Tibial artery (tissue), 4 donors: ENCODE data around the gene BCL11B.

Experiments used
- DNase-seq, 2 donors: peaks; one replicate each; pipeline ENCODE4 v3.0.0-alpha.2; 2019
- H3K27ac ChIP-seq, 2 donors: fragments of 200-600 bp; sonication (generic) in 1 of 2; 1 replicate in 1 of 2; 2 replicates in 1 of 2; pipeline ENCODE4 v1.5.1; 2018 to 2019; ENCODE audit warnings: mild to moderate bottlenecking in 1 of 2
- H3K27me3 ChIP-seq, 2 donors: fragments of 200-600 bp; sonication (generic) in 1 of 2; one replicate each; pipeline versions ENCODE4 v1.5.1 to v1.6.0; 2016 to 2019
- H3K36me3 ChIP-seq, 3 donors: fragments of 200-600 bp; sonication (generic) in 2 of 3; one replicate each; pipeline ENCODE4 v1.5.1; 2016 to 2019; ENCODE audit warnings: mild to moderate bottlenecking in 2 of 3
- H3K4me1 ChIP-seq, 4 donors: fragments of 200-600 bp; sonication (generic) in 2 of 4; 1 replicate in 3 of 4; 2 replicates in 1 of 4; pipeline ENCODE4 v1.5.1; 2016 to 2019
- H3K4me3 ChIP-seq, 2 donors: fragments of 200-600 bp; sonication (generic) in 1 of 2; 1 replicate in 1 of 2; 2 replicates in 1 of 2; pipeline ENCODE4 v1.5.1; 2018 to 2019; ENCODE audit warnings: mild to moderate bottlenecking in 2 of 2
- H3K9me3 ChIP-seq, 3 donors: fragments of 200-600 bp; sonication (generic) in 1 of 3; one replicate each; pipeline ENCODE4 v1.5.1; 2016 to 2019
- intact Hi-C: fragments of 100-400 bp; cut with DNase I; formaldehyde crosslinking; loops from one replicate; pipeline ENCODE4 v1.15.0; 2023; ENCODE audit warnings: low total_unique reads
- TF ChIP-seq, protein P1 (sequence below), 2 experiments: fragments of 200-600 bp in 1 of 2; fragments of 450-650 bp in 1 of 2; IDR thresholded peaks; one replicate each; pipeline ENCODE4 v1.5.1; 2017 to 2019; ENCODE audit warnings: antibody characterized with exemption in 2 of 2, mild to moderate bottlenecking in 1 of 2, moderate library complexity in 1 of 2

The BCL11B gene

DNA sequence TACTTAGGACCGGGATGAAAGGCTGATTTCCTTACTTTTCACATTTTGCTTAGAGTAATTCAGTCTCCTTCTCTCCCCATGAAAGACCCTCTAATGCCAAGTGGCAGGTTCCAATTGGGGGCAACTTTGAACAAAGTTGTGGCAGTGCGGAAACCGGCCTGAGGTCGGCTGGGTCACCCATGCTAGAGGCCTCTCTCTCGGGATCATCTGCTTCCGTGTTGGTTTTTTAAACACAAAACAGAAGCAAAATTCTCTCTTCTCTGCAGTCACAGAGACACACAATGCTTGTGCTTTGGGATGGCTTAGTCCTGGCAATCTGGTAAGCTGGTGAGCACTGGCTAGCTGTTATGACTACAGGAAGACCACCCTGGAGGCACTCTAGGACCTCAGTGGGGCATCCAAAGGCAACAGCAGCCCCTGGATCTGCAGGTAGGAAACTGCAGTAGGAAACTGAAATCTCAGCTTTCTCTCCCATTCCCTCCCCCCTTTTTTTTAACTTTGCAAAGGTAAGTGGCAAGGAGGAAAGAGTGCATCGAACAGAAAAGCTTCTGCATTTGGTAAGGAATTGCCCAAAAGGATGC, 102.1 kb downstream of the BCL11B start:
- H3K36me3 ChIP-seq = no peaks in the 10 kb centered on the region
- peaks cover 0 to 9% of the 10 kb centered on the region in 2 donors for H3K27me3 ChIP-seq

DNA sequence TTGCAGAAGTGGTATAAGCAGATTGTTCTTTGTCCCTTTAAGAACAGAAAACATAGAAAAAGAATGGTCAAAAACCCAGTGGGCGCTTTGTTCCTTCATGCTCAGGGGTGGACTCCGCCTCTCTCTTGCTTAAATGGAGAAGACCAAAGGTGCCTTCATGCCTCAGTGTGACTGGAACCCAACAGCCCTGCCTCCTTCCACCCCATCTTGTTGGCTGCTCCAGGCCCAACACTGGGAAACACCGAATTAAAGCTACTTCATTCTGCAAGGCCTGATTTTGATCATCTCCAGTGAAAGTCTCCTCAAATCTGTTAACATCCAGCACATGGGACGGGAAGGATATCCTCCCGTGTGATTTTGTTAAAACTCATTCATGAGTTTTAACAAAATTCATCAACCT, 103.7 kb downstream of the BCL11B start:
- DNase-seq = no peak
- TF ChIP-seq, protein P1, sequence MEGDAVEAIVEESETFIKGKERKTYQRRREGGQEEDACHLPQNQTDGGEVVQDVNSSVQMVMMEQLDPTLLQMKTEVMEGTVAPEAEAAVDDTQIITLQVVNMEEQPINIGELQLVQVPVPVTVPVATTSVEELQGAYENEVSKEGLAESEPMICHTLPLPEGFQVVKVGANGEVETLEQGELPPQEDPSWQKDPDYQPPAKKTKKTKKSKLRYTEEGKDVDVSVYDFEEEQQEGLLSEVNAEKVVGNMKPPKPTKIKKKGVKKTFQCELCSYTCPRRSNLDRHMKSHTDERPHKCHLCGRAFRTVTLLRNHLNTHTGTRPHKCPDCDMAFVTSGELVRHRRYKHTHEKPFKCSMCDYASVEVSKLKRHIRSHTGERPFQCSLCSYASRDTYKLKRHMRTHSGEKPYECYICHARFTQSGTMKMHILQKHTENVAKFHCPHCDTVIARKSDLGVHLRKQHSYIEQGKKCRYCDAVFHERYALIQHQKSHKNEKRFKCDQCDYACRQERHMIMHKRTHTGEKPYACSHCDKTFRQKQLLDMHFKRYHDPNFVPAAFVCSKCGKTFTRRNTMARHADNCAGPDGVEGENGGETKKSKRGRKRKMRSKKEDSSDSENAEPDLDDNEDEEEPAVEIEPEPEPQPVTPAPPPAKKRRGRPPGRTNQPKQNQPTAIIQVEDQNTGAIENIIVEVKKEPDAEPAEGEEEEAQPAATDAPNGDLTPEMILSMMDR (IDR thresholded peaks at IDR 0.05) = no peak
- H3K27ac ChIP-seq = no peak overlapping the region
- H3K4me3 ChIP-seq = no peak overlapping the region
- intact Hi-C loops = no loop called here
- peaks cover 0 to 12% of the 10 kb centered on the region in 2 donors for H3K27me3 ChIP-seq
- H3K9me3 ChIP-seq = no peaks in the 10 kb centered on the region
- H3K4me1 ChIP-seq = no peaks in the 10 kb centered on the region
- no peaks in the 10 kb centered on the region for H3K36me3 ChIP-seq

More for the DNA sequence above, 102.1 kb downstream of the BCL11B start:
- no peak for DNase-seq
- intact Hi-C loops = no loop called here
- Histone ChIP-seq H3K4me1 (no peaks in the 10 kb centered on the region), H3K4me3 (no peak overlapping the region), H3K27ac (no peak overlapping the region), H3K9me3 (no peaks in the 10 kb centered on the region)
- TF ChIP-seq, protein P1 (IDR thresholded peaks at IDR 0.05) = no peak

DNA sequence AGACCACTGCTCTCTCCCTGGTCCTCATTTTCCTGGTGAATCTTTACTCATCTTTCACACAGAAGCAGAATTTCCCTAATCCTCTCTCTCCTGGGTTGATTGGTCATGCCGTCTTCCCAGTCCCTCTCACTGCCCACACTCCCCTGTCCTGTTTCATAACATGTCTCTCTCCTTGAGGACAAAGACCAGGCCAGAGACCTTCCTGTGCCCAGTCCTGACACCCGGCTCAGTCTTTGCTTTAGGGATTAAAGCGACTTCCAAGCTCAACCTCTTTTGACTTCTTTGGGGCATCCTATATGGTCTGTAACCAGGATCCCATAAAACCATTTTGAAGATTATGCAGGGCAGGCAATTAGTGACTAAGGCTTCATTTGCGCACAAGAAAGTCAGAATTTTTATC, 105.5 kb downstream of the BCL11B start:
- no peak overlapping the region for H3K27ac ChIP-seq
- peaks cover 0 to 4% (median 0%) of the 10 kb centered on the region in 3 donors for H3K9me3 ChIP-seq
- no peaks in the 10 kb centered on the region for H3K36me3 ChIP-seq
- TF ChIP-seq, protein P1 (IDR thresholded peaks at IDR 0.05) = no peak
- peaks cover 0 to 12% of the 10 kb centered on the region in 2 donors for H3K27me3 ChIP-seq
- intact Hi-C loops = no loop called here
- H3K4me1 ChIP-seq = no peaks in the 10 kb centered on the region
- no peak overlapping the region for H3K4me3 ChIP-seq
- DNase-seq = no peak

DNA sequence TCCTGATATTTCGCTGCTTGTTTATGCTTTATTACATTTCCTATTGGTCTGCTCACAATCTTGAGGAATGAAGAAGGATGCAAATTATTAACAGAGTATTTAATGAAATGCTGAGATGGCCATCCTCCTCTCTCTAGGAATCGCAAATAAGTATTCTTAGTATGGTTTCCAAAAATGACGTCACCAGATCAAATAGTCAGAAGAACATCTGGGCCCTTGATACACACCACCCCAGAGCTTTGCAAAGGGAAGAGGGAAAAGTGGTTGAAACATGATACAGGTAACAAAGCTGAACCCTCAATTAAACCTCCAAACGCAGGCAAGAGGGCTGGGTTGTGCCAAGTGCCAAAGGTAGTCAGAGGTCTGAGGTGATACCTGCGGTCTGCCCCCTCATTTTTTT, 107.3 kb downstream of the BCL11B start:
- no peak overlapping the region for H3K27ac ChIP-seq
- peaks cover 0 to 5% (median 0%) of the 10 kb centered on the region in 3 donors for H3K9me3 ChIP-seq
- H3K36me3 ChIP-seq = no peaks in the 10 kb centered on the region
- TF ChIP-seq, protein P1 (IDR thresholded peaks at IDR 0.05) = no peak
- peaks cover 0 to 17% of the 10 kb centered on the region in 2 donors for H3K27me3 ChIP-seq
- no peak overlapping the region for H3K4me3 ChIP-seq
- intact Hi-C loops = loop anchor here (1.0 kb wide), 1 partner anchor 23 kb away; no protein-coding TSS in a partner anchor
- no peaks in the 10 kb centered on the region for H3K4me1 ChIP-seq
- no peak for DNase-seq

DNA sequence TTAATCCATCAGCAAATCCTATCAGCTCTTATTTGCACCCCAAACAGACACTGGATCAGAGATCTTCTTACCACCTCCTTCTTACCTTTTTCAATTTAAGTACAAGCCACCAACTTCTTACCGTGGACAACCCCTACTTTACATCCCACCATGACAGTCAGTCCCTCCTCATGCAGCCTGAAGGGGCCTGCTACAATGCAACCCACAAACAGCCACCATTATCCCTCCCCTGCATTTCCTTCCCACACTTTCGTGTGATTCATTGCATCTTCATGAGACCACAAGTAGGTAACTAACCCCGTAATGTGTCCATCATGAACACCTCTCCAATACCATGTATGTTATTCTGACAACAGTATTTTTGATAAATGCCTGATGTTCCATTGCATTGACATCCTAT, 108.6 kb downstream of the BCL11B start:
- Histone ChIP-seq H3K36me3 (no peaks in the 10 kb centered on the region), H3K4me1 (no peaks in the 10 kb centered on the region), H3K27ac (no peak overlapping the region), H3K27me3 (peaks cover 0 to 30% of the 10 kb centered on the region in 2 donors), H3K4me3 (no peak overlapping the region), H3K9me3 (peaks cover 0 to 5% (median 0%) of the 10 kb centered on the region in 3 donors)
- intact Hi-C loops = no loop called here
- DNase-seq = no peak
- TF ChIP-seq, protein P1 (IDR thresholded peaks at IDR 0.05) = no peak
